Heart right ventricle (tissue), 16 donors: ENCODE results near the gene SEL1L2. TPM values are rescaled to one million over a fixed set of nuclear protein-coding genes. Genes with fewer than 3 reads are reported as not detected.

Experiments used
- ATAC-seq, 8 donors: fragments of 200-7000 bp; cut with Tn5 transposase; one replicate each; pipeline ENCODE4 v1.9.1; 2020; ENCODE audit warnings: mild to moderate bottlenecking in 8 of 8, moderate library complexity in 8 of 8, moderate number of reproducible peaks in 1 of 8
- DNase-seq, 2 donors: peaks; one replicate each; pipeline ENCODE4 v3.0.0-alpha.2; 2020
- H3K27ac ChIP-seq, 10 donors: fragments of 200-600 bp; sonication (generic) in 2 of 10; one replicate each; pipeline versions ENCODE4 v1.5.0 to v1.8.0; 2020 to 2022; ENCODE audit warnings: mild to moderate bottlenecking in 3 of 10
- H3K27me3 ChIP-seq, 7 donors: fragments of 200-600 bp; one replicate each; pipeline ENCODE4 v1.8.0; 2021 to 2022; ENCODE audit warnings: mild to moderate bottlenecking in 2 of 7
- H3K36me3 ChIP-seq, 9 donors: fragments of 200-600 bp; sonication (generic) in 1 of 9; one replicate each; pipeline versions ENCODE4 v1.5.0 to v1.8.0; 2020 to 2022; ENCODE audit warnings: mild to moderate bottlenecking in 2 of 9
- H3K4me1 ChIP-seq, 9 donors: fragments of 200-600 bp; sonication (generic) in 1 of 9; one replicate each; pipeline versions ENCODE4 v1.5.0 to v1.8.0; 2020 to 2022; ENCODE audit warnings: mild to moderate bottlenecking in 4 of 9
- H3K4me3 ChIP-seq, 10 donors: fragments of 200-600 bp; sonication (generic) in 2 of 10; one replicate each; pipeline versions ENCODE4 v1.5.0 to v1.8.0; 2020 to 2022; ENCODE audit warnings: mild to moderate bottlenecking in 7 of 10, moderate library complexity in 2 of 10
- H3K9me3 ChIP-seq, 11 donors: fragments of 200-600 bp in 10 of 11; sonication (generic) in 2 of 11; one replicate each; pipeline versions ENCODE4 v1.5.0 to v1.8.0; 2013 to 2022; ENCODE audit warnings: mild to moderate bottlenecking in 2 of 11, control low read depth in 1 of 11, moderate library complexity in 1 of 11
- CTCF ChIP-seq, 9 donors: fragments of 200-600 bp; sonication (generic) in 2 of 9; IDR thresholded peaks; one replicate each; pipeline versions ENCODE4 v1.5.0 to v1.8.0; 2021 to 2022; ENCODE audit warnings: antibody characterized with exemption in 9 of 9, mild to moderate bottlenecking in 5 of 9, moderate library complexity in 1 of 9
- WGBS, 2 donors: extraction: QIAGEN DNeasy Blood & Tissue Kit; methylation state at CpG; one replicate each; pipeline ENCODE4 v1.1.7; 2013; ENCODE audit warnings: inconsistent platforms in 1 of 2; 5-methylcytosine and 5-hydroxymethylcytosine counted together
- intact Hi-C, 10 donors: fragments of 100-400 bp; cut with DNase I; formaldehyde crosslinking; loops; one replicate each; pipeline versions ENCODE4 v1.11.1 to v1.14.2; 2022
- polyA plus RNA-seq, 2 donors: library from polyadenylated mRNA; stranded (reverse); fragments of 200-250 nt; gene quantifications; one replicate each; pipeline ENCODE4 v1.2.3, GENCODE V29; 2013
- total RNA-seq, 10 donors: library from RNA; stranded (reverse); fragmentation: NEBNext Ultra II Directional in 3 of 10; extraction: Animal tissue kit (Norgen Biotek cat#: 25700) in 3 of 10; gene quantifications; one replicate each; pipeline versions ENCODE4 v1.2.1 to v1.2.4, GENCODE V29; 2021 to 2023
- donor health status: Arrhythmogenic right ventricular cardiomyopathy.
- donor health status: ischemic (EF 13 %, LVEDD 7.1; RV severe dilation, severe dysfunction).
- donor health status: healthy with polysubstance abuse.
- donor health status: DM: no; HTN: yes; CAD: no.
- donor health status: DM: no; HTN: no; CAD: no.
- donor health status: ischemic (EF 25% LVEDD 6.9; RV normal size, moderate dysfunction).
- donor health status: ischemic (EF 25% LVEDD 5.7; RV mildly dilated, moderate dysfunction).
- donor health status: healthy.
- donor health status: DM: yes; HTN: yes; CAD: no.
- donor health status: Ischemic cardiomyopathy.
- donor health status: ischemic (EF 35%, LVEDD 5.7; RV mildly dilated, moderate dysfunction).
- donor health status: nonischemic (EF 11% LVEDD 7.7; RV severe dilation, severe dysfunction).
- donor health status: DM: yes; HTN: yes; CAD: no.
- donor health status: PGD.
- donor health status: ischemic (EF 29% LVEDD 5.4; RV normal size, mild dysfunction).
- donor health status: nonischemic (EF 23%, LVEDD 6.1; RV moderate dilation, normal function).

SEL1L2 gene
- total and polyA plus RNA-seq, 12 donors: 0.46 to 5.8 (median 0.95) TPM; not detected in 1

GRCh38 chr20:13874394-13875157, 115.8 kb downstream of the SEL1L2 start:
- ATAC-seq (no peak), DNase-seq (no peak)
- H3K27ac ChIP-seq: no peak overlapping the region
- peaks cover 0 to 6% (median 0%) of the 10 kb centered on the region in 7 donors for H3K27me3 ChIP-seq
- no peak overlapping the region for H3K4me3 ChIP-seq
- TF ChIP-seq CTCF (IDR thresholded peaks at IDR 0.05): no peak
- whole genome bisulfite sequencing, 2 donors: 53 to 55% methylated on average over 10 of the region's 10 CpGs
- no peaks in the 10 kb centered on the region for H3K9me3 ChIP-seq
- no peaks in the 10 kb centered on the region for H3K36me3 ChIP-seq
- intact Hi-C loops: no loop called here
- peaks cover 0 to 9% (median 0%) of the 10 kb centered on the region in 9 donors for H3K4me1 ChIP-seq

GRCh38 chr20:13873831-13874230, 116.6 kb downstream of the SEL1L2 start:
- 60 to 73% methylated on average over 5 of the region's 5 CpGs for WGBS, 2 donors
- DNase-seq: no peak
- Histone ChIP-seq H3K4me1 (peaks cover 0 to 14% (median 0%) of the 10 kb centered on the region in 9 donors), H3K27ac (no peak overlapping the region), H3K36me3 (no peaks in the 10 kb centered on the region), H3K4me3 (no peak overlapping the region), H3K27me3 (peaks cover 0 to 6% (median 0%) of the 10 kb centered on the region in 7 donors), H3K9me3 (no peaks in the 10 kb centered on the region)
- ATAC-seq: no peak
- intact Hi-C loops: no loop called here
- no peak for TF ChIP-seq CTCF (IDR thresholded peaks at IDR 0.05)

- Histone ChIP-seq H3K4me3 (no peak overlapping the region), H3K27me3 (peaks cover 0 to 6% (median 0%) of the 10 kb centered on the region in 7 donors), H3K9me3 (no peaks in the 10 kb centered on the region), H3K4me1 (peaks cover 0 to 34% (median 6%) of the 10 kb centered on the region in 9 donors), H3K36me3 (no peaks in the 10 kb centered on the region), H3K27ac (no peak overlapping the region)
- no peak for ATAC-seq
- TF ChIP-seq CTCF (IDR thresholded peaks at IDR 0.05): no peak
- intact Hi-C loops: no loop called here
- WGBS, 2 donors: 70 to 78% methylated on average over 4 of the region's 4 CpGs
- no peak for DNase-seq
Observed at GRCh38 chr20:13870170-13870748, 120.2 kb downstream of the SEL1L2 start.

- Histone ChIP-seq H3K27me3 (no peaks in the 10 kb centered on the region), H3K4me1 (peaks cover 0 to 34% (median 6%) of the 10 kb centered on the region in 9 donors), H3K9me3 (no peaks in the 10 kb centered on the region), H3K36me3 (no peaks in the 10 kb centered on the region), H3K4me3 (no peak overlapping the region), H3K27ac (peak overlapping the region in 1 of 10 donors; percentile 34)
- intact Hi-C loops: no loop called here
- TF ChIP-seq CTCF (IDR thresholded peaks at IDR 0.05): no peak
- ATAC-seq (peak in 1 of 8 donors; percentile 35), DNase-seq (no peak)
- 71 to 83% methylated on average over 4 of the region's 4 CpGs for whole genome bisulfite sequencing, 2 donors
Observed at GRCh38 chr20:13868331-13868730, 122.1 kb downstream of the SEL1L2 start.
